SK-N-SH (cell line): ENCODE measurements around the gene ZEB1. TPM values are rescaled to one million over a fixed set of nuclear protein-coding genes. Genes with fewer than 3 reads are reported as not detected.
A peak's percentile ranks its signal among the peaks of the same experiment; 100 is the strongest.
"Not testable (repeated sequence)": the region's sequence is repeated elsewhere in the genome, so short reads cannot be mapped to it uniquely, and the experiment has no call there.

Experiments used
- CTCF ChIA-PET: fragments of 300-600, 350-600 bp; formaldehyde crosslinking; extraction: SDS; loops from one replicate; lab custom pipeline; 2021; lab: Yijun Ruan, JAX
- POLR2A ChIA-PET: fragments of 350-600 bp; sonication (Branson Sonifier 250); formaldehyde crosslinking; extraction: SDS; loops from one replicate; lab custom pipeline; 2020; ENCODE audit warnings: antibody characterized with exemption, inconsistent platforms; lab: Yijun Ruan, JAX
- DNase-seq: peaks from one replicate; pipeline ENCODE4 v3.0.0; 2012
- H2AFZ ChIP-seq: fragments of 200-600 bp; sonication (generic); 2 replicates; pipeline ENCODE4 v1.8.1; 2016; ENCODE audit warnings: antibody characterized with exemption, mild to moderate bottlenecking, low read depth
- H3F3A ChIP-seq: fragments of 200-600 bp; sonication (generic); replicated peaks from 2 replicates; pipeline ENCODE3; 2016; ENCODE audit warnings: antibody characterized with exemption, mild to moderate bottlenecking; ENCODE audit not compliant: insufficient read depth
- H3K27ac ChIP-seq, 2 experiments: fragments of 200-500 bp in 1 of 2; fragments of 200-600 bp in 1 of 2; sonication (Bioruptor generic) in 1 of 2; sonication (generic), shearing (Covaris generic) in 1 of 2; 2 replicates each; pipeline versions ENCODE4 v1.5.1 to v1.6.1; 2014 to 2016; ENCODE audit warnings: low read depth in 2 of 2, inconsistent platforms in 1 of 2, low read length in 1 of 2, mild to moderate bottlenecking in 1 of 2, mixed read lengths in 1 of 2
- H3K27me3 ChIP-seq: fragments of 200-600 bp; sonication (generic), shearing (Covaris generic); 2 replicates; pipeline ENCODE4 v1.6.1; 2016; ENCODE audit warnings: mixed run types; ENCODE audit not compliant: insufficient read depth
- H3K36me3 ChIP-seq, 2 experiments: fragments of 200-500 bp in 1 of 2; fragments of 200-600 bp in 1 of 2; sonication (Bioruptor generic) in 1 of 2; sonication (generic) in 1 of 2; replicated peaks in 1 of 2; 2 replicates each; pipeline versions ENCODE3 to v1.5.1; 2014 to 2016; ENCODE audit warnings: low read length in 1 of 2, mild to moderate bottlenecking in 1 of 2; ENCODE audit not compliant: insufficient read depth in 2 of 2, control insufficient read depth in 1 of 2
- H3K4me1 ChIP-seq, 2 experiments: fragments of 200-500 bp in 1 of 2; fragments of 200-600 bp in 1 of 2; sonication (Bioruptor generic) in 1 of 2; sonication (generic), shearing (Covaris generic) in 1 of 2; 2 replicates each; pipeline versions ENCODE4 v1.5.1 to v1.6.1; 2014 to 2016; ENCODE audit warnings: low read depth in 1 of 2, low read length in 1 of 2, mixed run types in 1 of 2; ENCODE audit not compliant: insufficient read depth in 2 of 2, control insufficient read depth in 1 of 2
- H3K4me2 ChIP-seq: fragments of 200-600 bp; sonication (generic), shearing (Covaris generic); 2 replicates; pipeline ENCODE4 v1.6.1; 2017; ENCODE audit warnings: mixed run types
- H3K4me3 ChIP-seq, 2 experiments: fragments of 200-500 bp in 1 of 2; fragments of 200-600 bp in 1 of 2; sonication (Bioruptor generic) in 1 of 2; sonication (generic), shearing (Covaris generic) in 1 of 2; 2 replicates each; pipeline versions ENCODE4 v1.5.1 to v1.8.1; 2014 to 2016; ENCODE audit warnings: low read depth in 2 of 2, inconsistent platforms in 1 of 2, low read length in 1 of 2, mild to moderate bottlenecking in 1 of 2, mixed read lengths in 1 of 2, moderate library complexity in 1 of 2
- H3K79me2 ChIP-seq: fragments of 200-600 bp; sonication (generic); 2 replicates; pipeline ENCODE4 v1.8.1; 2017; ENCODE audit warnings: mild to moderate bottlenecking; ENCODE audit not compliant: insufficient read depth
- H3K9ac ChIP-seq: fragments of 200-600 bp; sonication (generic); 2 replicates; pipeline ENCODE4 v1.6.1; 2017; ENCODE audit warnings: mixed run types
- H3K9me2 ChIP-seq: fragments of 200-600 bp; sonication (generic); 2 replicates; pipeline ENCODE4 v1.6.1; 2017; ENCODE audit warnings: mixed run types
- H3K9me3 ChIP-seq: fragments of 200-600 bp; sonication (generic); 2 replicates; pipeline ENCODE4 v1.6.1; 2017; ENCODE audit warnings: mixed run types, mild to moderate bottlenecking, moderate library complexity
- H4K20me1 ChIP-seq: fragments of 200-600 bp; sonication (generic); 2 replicates; pipeline ENCODE4 v1.6.1; 2017; ENCODE audit warnings: mild to moderate bottlenecking, mixed run types; ENCODE audit not compliant: insufficient read depth
- FOSL2 ChIP-seq: IDR thresholded peaks from 2 replicates; pipeline ENCODE4 v1.4.0; 2012; ENCODE audit warnings: low read depth, mild to moderate bottlenecking, moderate library complexity, borderline replicate concordance
- FOXJ3 ChIP-seq: sonication (generic); formaldehyde crosslinking; IDR thresholded peaks from 2 replicates; pipeline ENCODE4 v1.5.1; 2020; ENCODE audit warnings: mild to moderate bottlenecking, missing genetic modification reagents
- GABPA ChIP-seq: IDR thresholded peaks from 2 replicates; pipeline ENCODE4 v1.4.0; 2012; ENCODE audit warnings: low read depth, mild to moderate bottlenecking
- GATA2 ChIP-seq: sonication (generic); formaldehyde crosslinking; IDR thresholded peaks from 2 replicates; pipeline ENCODE4 v1.5.0; 2020; ENCODE audit warnings: mild to moderate bottlenecking, missing genetic modification reagents
- RXRA ChIP-seq: IDR thresholded peaks from 2 replicates; pipeline ENCODE4 v1.4.0; 2012; ENCODE audit warnings: low read depth, mild to moderate bottlenecking, borderline replicate concordance
- TCF12 ChIP-seq: IDR thresholded peaks from 2 replicates; pipeline ENCODE4 v1.4.0; 2012
- WGBS: methylation state at CpG from one replicate; pipeline ENCODE4 v1.1.6; 2017; ENCODE audit warnings: low lambda C conversion rate; 5-methylcytosine and 5-hydroxymethylcytosine counted together
- polyA plus RNA-seq, 3 experiments: library from polyadenylated mRNA; depleted of rRNA; stranded (reverse); fragments of >200 nt; gene quantifications; 2 replicates each; pipeline ENCODE4 v1.2.3, GENCODE V29; 2012
- TF ChIP-seq, protein P1 (sequence below): IDR thresholded peaks from 2 replicates; pipeline ENCODE4 v1.4.0; 2012; ENCODE audit warnings: low read depth, borderline replicate concordance
- TF ChIP-seq, protein P2 (sequence below): IDR thresholded peaks from 2 replicates; pipeline ENCODE4 v1.6.1; 2012; ENCODE audit warnings: mild to moderate bottlenecking, low read depth, low read length, moderate library complexity

Gene ZEB1
- polyA plus RNA-seq, 1 of the 3 experiments (the other 2 are of a cell fraction), result 5.4 TPM

DNA sequence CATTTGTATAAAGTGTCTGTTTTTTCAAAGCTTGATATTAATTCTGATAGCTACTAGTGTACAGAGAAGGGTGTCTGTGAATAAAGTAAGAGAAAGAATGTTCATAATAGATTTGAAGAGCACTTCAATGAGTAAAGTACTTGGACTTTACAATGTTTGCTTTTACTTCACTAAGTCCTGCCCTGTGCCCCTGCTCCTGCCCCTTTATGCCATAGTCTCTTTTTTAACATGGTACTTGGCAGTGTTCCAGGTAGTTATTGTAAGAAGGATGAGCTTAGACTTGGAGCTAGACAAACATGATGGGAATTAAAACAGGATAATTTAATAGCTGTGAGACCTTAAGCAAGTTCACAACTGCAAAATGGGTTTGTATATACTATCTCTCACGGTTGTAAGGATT is 41.0 kb downstream of the ZEB1 start:
- TF ChIP-seq, protein P1, sequence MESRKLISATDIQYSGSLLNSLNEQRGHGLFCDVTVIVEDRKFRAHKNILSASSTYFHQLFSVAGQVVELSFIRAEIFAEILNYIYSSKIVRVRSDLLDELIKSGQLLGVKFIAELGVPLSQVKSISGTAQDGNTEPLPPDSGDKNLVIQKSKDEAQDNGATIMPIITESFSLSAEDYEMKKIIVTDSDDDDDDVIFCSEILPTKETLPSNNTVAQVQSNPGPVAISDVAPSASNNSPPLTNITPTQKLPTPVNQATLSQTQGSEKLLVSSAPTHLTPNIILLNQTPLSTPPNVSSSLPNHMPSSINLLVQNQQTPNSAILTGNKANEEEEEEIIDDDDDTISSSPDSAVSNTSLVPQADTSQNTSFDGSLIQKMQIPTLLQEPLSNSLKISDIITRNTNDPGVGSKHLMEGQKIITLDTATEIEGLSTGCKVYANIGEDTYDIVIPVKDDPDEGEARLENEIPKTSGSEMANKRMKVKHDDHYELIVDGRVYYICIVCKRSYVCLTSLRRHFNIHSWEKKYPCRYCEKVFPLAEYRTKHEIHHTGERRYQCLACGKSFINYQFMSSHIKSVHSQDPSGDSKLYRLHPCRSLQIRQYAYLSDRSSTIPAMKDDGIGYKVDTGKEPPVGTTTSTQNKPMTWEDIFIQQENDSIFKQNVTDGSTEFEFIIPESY, result no peak
- no peak for TF ChIP-seq TCF12
- H3K9ac ChIP-seq, result no peak overlapping the region
- no peaks in the 10 kb centered on the region for H3K9me3 ChIP-seq
- H2AFZ ChIP-seq, result no peak overlapping the region
- no peak overlapping the region for H3K4me2 ChIP-seq
- no peaks in the 10 kb centered on the region for H3F3A ChIP-seq
- H3K4me3 ChIP-seq, result no peak overlapping the region
- WGBS, result 78% methylated on average over 1 of the region's 1 CpG
- H3K27me3 ChIP-seq, result no peaks in the 10 kb centered on the region
- H4K20me1 ChIP-seq, result no peaks in the 10 kb centered on the region
- ChIA-PET POLR2A (no interaction called here), CTCF (interaction anchor here (1.2 kb wide), 1 partner anchor 12 kb away, joined by 5 read pairs; no protein-coding TSS in a partner anchor)
- DNase-seq, result peak; percentile 22
- H3K36me3 ChIP-seq, result peaks cover 0 to 7% of the 10 kb centered on the region in 2 experiments
- peaks cover 0 to 3% of the 10 kb centered on the region in 2 experiments; a peak in 3 of 4 replicates for H3K4me1 ChIP-seq
- peaks cover 70% of the 10 kb centered on the region for H3K79me2 ChIP-seq
- H3K9me2 ChIP-seq, result no peaks in the 10 kb centered on the region
- H3K27ac ChIP-seq, result no peak overlapping the region; a peak in 1 of 4 replicates

DNA sequence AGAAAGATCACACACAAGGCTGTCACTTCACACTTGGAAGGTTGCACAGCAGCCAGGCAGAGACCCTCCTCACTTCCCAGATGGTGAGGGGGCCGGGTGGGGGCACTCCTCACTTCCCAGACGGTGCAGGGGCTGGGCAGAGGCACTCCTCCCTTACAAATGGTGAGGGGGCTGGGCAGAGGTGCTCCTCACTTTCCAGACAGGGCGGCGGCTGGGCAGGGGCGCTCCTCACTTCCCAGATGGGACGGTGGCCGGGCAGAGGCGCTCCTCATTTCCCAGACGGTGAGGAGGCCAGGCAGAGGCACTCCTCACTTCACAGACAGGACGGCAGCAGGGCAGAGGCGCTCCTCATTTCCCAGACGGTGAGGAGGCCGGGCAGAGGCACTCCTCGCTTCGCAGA is 42.5 kb downstream of the ZEB1 start:
- H3K36me3 ChIP-seq, H4K20me1 ChIP-seq, H3K9me3 ChIP-seq, H3K27me3 ChIP-seq, H2AFZ ChIP-seq, H3K27ac ChIP-seq, H3F3A ChIP-seq, CTCF ChIA-PET, H3K9ac ChIP-seq, POLR2A ChIA-PET, H3K4me2 ChIP-seq, DNase-seq, H3K9me2 ChIP-seq, H3K4me1 ChIP-seq: not testable (repeated sequence)
- peak overlapping the region in 1 of 2 experiments; percentile 0; a peak in 1 of 4 replicates for H3K4me3 ChIP-seq
- H3K79me2 ChIP-seq, result peaks cover 70% of the 10 kb centered on the region
- WGBS, result 92% methylated on average over 4 of the region's 15 CpGs

DNA sequence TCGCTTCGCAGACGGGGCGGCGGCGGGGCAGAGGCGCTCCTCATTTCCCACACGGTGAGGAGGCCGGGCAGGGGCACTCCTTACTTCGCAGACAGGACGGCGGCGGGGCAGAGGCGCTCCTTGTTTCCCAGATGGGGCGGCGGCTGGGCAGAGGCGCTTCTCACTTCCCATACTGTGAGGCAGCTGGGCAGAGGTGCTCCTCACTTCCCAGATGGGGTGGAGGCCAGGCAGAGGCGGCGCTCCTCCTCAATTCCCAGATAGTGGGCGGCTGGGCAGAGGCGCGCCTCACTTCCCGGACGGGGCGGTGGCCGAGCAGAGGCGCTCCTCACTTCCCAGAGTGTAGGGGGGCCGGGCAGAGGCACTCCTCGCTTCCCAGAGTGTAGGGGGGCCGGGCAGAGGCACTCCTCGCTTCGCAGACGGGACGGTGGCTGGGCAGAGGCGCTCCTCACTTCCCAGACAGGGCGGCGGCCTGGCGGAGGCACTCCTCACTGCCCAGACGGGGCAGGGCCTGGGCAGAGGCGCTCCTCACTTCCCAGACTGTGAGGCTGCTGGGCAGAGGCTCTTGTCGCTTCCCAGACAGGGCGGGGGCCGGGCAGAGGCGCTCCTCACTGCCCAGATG is 43.1 kb downstream of the ZEB1 start:
- H3K27me3 ChIP-seq, result no peaks in the 10 kb centered on the region
- peaks cover 0 to 3% of the 10 kb centered on the region in 2 experiments; a peak in 3 of 4 replicates for H3K4me1 ChIP-seq
- H3K4me3 ChIP-seq, result peak overlapping the region in 1 of 2 experiments; percentile 0; a peak in 1 of 4 replicates
- CTCF ChIA-PET, result no interaction called here
- 98% methylated on average over 27 of the region's 44 CpGs for WGBS
- TF ChIP-seq, protein P2, sequence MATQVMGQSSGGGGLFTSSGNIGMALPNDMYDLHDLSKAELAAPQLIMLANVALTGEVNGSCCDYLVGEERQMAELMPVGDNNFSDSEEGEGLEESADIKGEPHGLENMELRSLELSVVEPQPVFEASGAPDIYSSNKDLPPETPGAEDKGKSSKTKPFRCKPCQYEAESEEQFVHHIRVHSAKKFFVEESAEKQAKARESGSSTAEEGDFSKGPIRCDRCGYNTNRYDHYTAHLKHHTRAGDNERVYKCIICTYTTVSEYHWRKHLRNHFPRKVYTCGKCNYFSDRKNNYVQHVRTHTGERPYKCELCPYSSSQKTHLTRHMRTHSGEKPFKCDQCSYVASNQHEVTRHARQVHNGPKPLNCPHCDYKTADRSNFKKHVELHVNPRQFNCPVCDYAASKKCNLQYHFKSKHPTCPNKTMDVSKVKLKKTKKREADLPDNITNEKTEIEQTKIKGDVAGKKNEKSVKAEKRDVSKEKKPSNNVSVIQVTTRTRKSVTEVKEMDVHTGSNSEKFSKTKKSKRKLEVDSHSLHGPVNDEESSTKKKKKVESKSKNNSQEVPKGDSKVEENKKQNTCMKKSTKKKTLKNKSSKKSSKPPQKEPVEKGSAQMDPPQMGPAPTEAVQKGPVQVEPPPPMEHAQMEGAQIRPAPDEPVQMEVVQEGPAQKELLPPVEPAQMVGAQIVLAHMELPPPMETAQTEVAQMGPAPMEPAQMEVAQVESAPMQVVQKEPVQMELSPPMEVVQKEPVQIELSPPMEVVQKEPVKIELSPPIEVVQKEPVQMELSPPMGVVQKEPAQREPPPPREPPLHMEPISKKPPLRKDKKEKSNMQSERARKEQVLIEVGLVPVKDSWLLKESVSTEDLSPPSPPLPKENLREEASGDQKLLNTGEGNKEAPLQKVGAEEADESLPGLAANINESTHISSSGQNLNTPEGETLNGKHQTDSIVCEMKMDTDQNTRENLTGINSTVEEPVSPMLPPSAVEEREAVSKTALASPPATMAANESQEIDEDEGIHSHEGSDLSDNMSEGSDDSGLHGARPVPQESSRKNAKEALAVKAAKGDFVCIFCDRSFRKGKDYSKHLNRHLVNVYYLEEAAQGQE, result no peak
- TF ChIP-seq GATA2 (no peak), GABPA (no peak), FOXJ3 (CRISPR knock-in tag) (no peak), RXRA (no peak), FOSL2 (no peak)
- TF ChIP-seq, all 33 proteins: peak for 0
- H3K9ac ChIP-seq, result no peak overlapping the region
- H3K27ac ChIP-seq, result no peak overlapping the region
- peaks cover 70% of the 10 kb centered on the region for H3K79me2 ChIP-seq
- POLR2A ChIA-PET, result no interaction called here
- H3K4me2 ChIP-seq, result no peak overlapping the region
- no peak overlapping the region for H2AFZ ChIP-seq
- no peaks in the 10 kb centered on the region for H3F3A ChIP-seq
- no peaks in the 10 kb centered on the region for H3K9me2 ChIP-seq
- H3K36me3 ChIP-seq, result peaks cover 0 to 7% of the 10 kb centered on the region in 2 experiments
- no peaks in the 10 kb centered on the region for H4K20me1 ChIP-seq
- no peaks in the 10 kb centered on the region for H3K9me3 ChIP-seq
- DNase-seq, result no peak

DNA sequence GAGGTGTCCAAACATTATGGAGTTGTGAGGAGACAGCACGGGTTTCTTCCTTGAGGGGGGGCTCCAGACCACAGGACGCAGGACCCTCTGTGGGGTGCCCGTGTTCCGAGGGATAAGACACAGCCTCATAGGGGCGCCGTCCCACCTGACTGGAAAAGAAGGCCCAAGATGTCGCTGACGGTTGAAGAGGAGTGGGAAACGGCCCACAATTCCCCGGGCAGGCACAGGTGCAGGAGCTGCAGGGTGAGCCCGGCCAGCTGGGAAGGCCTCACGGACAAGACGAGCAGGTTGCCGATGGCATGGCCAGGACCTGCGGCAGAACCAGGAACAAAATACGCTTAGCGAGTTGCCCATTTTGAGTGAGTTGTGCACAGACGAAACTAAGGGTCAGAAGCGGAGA is 44.7 kb downstream of the ZEB1 start:
- H3K27ac ChIP-seq, H3K4me1 ChIP-seq, POLR2A ChIA-PET, H3K4me2 ChIP-seq, H3F3A ChIP-seq, H3K27me3 ChIP-seq, H4K20me1 ChIP-seq, H3K4me3 ChIP-seq, H3K9ac ChIP-seq, H3K9me2 ChIP-seq, H3K36me3 ChIP-seq, DNase-seq, CTCF ChIA-PET, H3K9me3 ChIP-seq, H2AFZ ChIP-seq: not testable (repeated sequence)
- 93% methylated on average over 16 of the region's 19 CpGs for WGBS
- H3K79me2 ChIP-seq, result peaks cover 69% of the 10 kb centered on the region
